ENCODE measurements around the gene FAP.

Gene FAP

DNA sequence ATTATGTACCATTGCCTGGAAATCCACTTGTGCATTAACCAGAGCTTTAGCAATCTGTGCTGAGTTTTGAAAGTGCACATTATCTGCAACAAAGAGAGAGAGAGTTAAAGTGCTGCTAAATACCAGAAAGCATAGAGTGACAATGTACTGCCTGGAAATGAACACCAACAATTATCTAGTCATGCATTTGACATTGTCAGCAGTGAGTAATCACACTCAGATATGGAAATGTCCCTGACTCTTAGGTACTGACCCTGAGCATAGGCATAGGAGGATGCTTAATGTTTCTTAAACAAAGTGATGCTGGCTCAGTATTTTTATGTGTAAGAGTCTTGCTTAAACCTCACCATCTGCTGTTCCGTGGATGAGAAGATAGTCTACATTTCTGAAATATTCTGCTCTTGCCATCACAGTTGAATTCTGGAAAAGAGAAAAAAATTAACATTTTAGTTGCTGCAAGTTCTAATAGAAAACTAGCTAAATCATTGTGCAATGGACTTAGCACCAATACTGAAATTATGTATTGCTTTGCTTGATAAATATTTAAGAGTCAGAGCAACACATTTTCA is 70.4 kb downstream of the FAP start:
- H3K4me3 ChIP-seq (ENCODE audit: control insufficient read depth, low read depth, low read length) = no peak overlapping the region
- TF ChIP-seq, protein P1, sequence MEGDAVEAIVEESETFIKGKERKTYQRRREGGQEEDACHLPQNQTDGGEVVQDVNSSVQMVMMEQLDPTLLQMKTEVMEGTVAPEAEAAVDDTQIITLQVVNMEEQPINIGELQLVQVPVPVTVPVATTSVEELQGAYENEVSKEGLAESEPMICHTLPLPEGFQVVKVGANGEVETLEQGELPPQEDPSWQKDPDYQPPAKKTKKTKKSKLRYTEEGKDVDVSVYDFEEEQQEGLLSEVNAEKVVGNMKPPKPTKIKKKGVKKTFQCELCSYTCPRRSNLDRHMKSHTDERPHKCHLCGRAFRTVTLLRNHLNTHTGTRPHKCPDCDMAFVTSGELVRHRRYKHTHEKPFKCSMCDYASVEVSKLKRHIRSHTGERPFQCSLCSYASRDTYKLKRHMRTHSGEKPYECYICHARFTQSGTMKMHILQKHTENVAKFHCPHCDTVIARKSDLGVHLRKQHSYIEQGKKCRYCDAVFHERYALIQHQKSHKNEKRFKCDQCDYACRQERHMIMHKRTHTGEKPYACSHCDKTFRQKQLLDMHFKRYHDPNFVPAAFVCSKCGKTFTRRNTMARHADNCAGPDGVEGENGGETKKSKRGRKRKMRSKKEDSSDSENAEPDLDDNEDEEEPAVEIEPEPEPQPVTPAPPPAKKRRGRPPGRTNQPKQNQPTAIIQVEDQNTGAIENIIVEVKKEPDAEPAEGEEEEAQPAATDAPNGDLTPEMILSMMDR (conservative IDR thresholded peaks at IDR 0.05; ENCODE audit: control insufficient read depth, insufficient read depth, low read depth, low read length) = no peak
- no peak for DNase-seq (ENCODE audit: low read depth)

DNA sequence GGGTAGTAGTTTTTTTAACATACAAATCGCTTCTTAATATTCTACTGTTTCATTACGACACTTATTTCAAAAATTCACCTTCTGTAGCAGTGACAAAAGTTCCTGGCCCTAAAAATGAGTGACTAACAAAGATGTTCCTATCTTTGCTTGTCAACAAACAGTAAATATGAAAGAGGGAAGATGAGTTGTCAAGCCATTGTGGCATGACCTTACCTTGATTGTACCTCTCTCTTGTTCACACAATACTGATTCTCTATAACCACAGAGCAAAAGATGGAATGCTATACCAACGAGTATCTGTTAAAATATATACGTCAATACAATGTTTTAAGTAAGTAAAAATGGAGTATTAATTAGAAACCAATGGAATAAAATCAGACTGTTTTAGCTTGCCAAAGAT is 76.5 kb downstream of the FAP start:
- TF ChIP-seq, protein P1 (conservative IDR thresholded peaks at IDR 0.05; ENCODE audit: control insufficient read depth, insufficient read depth, low read depth, low read length) = no peak
- no peak overlapping the region for H3K4me3 ChIP-seq (ENCODE audit: control insufficient read depth, low read depth, low read length)
- DNase-seq (ENCODE audit: low read depth) = no peak

DNA sequence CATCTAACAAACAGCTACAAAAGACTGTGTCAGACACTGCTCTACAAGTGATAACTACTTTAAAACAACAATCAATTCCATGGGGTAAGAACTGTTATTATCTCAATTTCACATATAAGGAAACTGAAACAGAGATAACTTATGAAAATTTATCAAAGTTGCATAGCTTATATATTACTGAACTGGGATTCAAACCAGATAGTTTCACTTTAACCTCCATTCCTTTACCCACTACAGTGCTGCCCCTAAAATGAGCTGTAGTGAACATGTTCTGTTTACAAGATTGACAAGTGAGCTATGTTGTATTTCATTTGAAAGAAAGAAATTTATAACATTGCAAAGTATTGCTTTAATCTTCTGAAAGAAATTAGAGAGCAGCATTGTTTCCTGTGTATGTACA is 77.1 kb downstream of the FAP start:
- TF ChIP-seq, protein P1 (conservative IDR thresholded peaks at IDR 0.05; ENCODE audit: control insufficient read depth, insufficient read depth, low read depth, low read length) = no peak
- H3K4me3 ChIP-seq (ENCODE audit: control insufficient read depth, low read depth, low read length) = no peak overlapping the region
- no peak for DNase-seq (ENCODE audit: low read depth)

DNA sequence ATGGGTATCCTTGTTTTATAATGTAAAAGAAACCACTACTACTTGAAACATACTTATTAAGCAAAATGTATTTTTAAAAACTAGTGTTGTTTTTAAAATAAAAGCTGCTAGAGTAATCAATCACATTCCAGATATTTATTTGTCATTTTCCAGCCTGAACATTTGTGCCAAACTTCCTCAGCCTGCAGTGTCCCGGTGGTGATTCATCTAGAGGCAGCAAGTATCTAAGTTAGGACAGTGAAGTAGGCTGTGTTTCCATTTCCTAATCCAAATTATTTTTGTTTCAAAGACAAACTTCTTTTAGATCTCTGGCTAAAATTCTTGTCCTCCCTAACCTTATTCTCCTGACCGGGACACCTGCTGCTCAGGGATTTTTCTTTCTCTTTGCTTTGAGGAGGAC is 78.4 kb downstream of the FAP start:
- H3K4me3 ChIP-seq (ENCODE audit: control insufficient read depth, low read depth, low read length) = no peak overlapping the region
- peak; percentile 37 for DNase-seq (ENCODE audit: low read depth)
- TF ChIP-seq, protein P1 (conservative IDR thresholded peaks at IDR 0.05; ENCODE audit: control insufficient read depth, insufficient read depth, low read depth, low read length) = no peak

DNA sequence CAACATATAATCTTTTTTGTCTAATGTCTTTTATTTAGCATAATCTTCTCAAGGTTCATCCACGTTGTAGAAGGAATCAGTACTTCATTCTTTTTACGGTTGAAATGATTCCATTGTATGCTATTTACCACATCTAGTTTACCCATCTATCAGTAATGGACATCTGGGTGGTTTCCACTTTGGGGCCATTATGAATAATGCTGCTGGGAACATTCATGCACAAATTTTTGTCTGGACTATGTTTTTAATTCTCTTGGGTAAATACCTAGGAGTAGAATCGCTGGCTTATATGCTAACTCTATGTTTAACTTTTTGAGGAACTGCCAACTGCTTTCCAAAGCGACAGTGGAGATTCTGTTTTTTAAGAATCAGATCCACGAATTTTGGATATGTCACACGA is 83.8 kb downstream of the FAP start:
- no peak overlapping the region for H3K4me3 ChIP-seq (ENCODE audit: control insufficient read depth, low read depth, low read length)
- TF ChIP-seq, protein P1 (conservative IDR thresholded peaks at IDR 0.05; ENCODE audit: control insufficient read depth, insufficient read depth, low read depth, low read length) = no peak
- no peak for DNase-seq (ENCODE audit: low read depth)

DNA sequence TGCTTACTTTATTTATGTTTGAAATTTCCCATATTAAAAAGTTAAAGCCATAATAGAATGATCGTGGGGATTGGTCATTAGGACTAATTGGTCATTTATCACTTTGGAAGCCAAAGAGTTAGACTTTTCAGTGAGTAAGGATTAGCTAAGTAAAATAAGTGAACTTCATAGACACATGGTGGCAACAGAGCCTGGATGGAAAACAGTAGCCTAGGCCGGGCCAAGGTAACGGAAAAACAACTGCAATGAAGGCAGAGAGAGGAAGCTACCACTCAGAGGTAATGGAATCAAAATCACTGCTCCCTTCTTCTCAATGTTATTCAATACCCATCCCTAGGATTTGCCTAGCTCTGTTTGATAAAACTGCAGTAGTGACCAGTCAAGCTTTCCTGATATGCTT is 87.1 kb downstream of the FAP start:
- no peak for DNase-seq (ENCODE audit: low read depth)
- TF ChIP-seq, protein P1 (conservative IDR thresholded peaks at IDR 0.05; ENCODE audit: control insufficient read depth, insufficient read depth, low read depth, low read length) = no peak
- no peak overlapping the region for H3K4me3 ChIP-seq (ENCODE audit: control insufficient read depth, low read depth, low read length)

DNA sequence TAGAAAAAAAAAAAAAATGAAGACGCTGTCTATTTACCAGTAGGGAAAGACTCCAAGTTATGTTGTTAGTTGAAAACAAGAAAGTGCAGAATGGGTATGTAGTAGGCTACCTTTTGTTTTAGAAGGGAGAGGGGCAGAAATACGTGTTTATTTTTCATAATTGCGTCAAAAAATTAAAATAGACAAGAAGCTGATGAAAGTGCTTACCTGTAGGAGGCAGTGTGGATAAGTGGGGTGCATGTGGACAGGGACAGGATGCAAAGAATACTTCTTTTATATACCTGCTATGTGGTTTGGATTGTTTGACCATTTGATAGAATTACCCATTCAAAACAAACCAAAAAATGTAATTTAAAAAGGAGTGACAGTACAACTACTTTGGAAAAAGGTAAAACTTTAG is 88.2 kb downstream of the FAP start:
- no peak for DNase-seq (ENCODE audit: low read depth)
- TF ChIP-seq, protein P1 (conservative IDR thresholded peaks at IDR 0.05; ENCODE audit: control insufficient read depth, insufficient read depth, low read depth, low read length) = peak; percentile 25
- no peak overlapping the region for H3K4me3 ChIP-seq (ENCODE audit: control insufficient read depth, low read depth, low read length)
